ENCODE measurements around the gene SLC26A2.

DNA sequence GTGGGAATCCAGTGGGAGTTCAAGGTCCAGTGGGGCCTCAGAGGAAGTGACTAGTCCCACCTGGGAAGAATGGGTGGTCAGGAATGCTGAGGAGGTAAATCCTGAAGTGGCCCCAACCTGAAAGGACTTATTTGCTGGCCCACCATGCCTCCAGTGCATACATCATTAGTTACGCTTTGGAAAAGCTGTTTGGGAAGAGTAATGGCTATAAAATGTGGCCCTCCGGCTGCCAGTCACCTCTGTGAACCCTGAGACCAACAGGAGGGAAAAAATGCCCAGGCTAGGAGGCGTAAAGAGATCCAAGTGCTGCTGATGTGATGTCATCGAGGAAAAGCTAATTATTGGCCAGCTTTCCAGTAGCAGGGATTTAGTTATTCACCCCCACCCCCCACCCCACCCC is 2.7 kb upstream of the SLC26A2 start:
- TF ChIP-seq EZH2phosphoT487 (IDR thresholded peaks at IDR 0.05; ENCODE audit: borderline replicate concordance, low read depth, low read length) (no peak), CTCF (conservative IDR thresholded peaks at IDR 0.05; ENCODE audit: low read length) (no peak)
